Bronchial epithelial cell (primary cell): ENCODE data around the gene PCARE. TPM values are rescaled to one million over a fixed set of nuclear protein-coding genes. Genes with fewer than 3 reads are reported as not detected.
"Not testable (repeated sequence)": the region's sequence is repeated elsewhere in the genome, so short reads cannot be mapped to it uniquely, and the experiment has no call there.

Experiments
- DNase-seq: peaks from one replicate; pipeline ENCODE4 v3.0.0-alpha.2; 2010; ENCODE audit warnings: low read depth
- FAIRE-seq: peaks from 2 replicates; lab custom pipeline; 2011; peaks lifted over from hg19 to GRCh38; lab: Jason Lieb, UNC
- H3K27me3 ChIP-seq: 2 replicates; pipeline ENCODE4 v1.5.1; 2011; ENCODE audit warnings: low read length; ENCODE audit not compliant: control insufficient read depth, insufficient read depth
- H3K36me3 ChIP-seq: 2 replicates; pipeline ENCODE4 v1.5.1; 2011; ENCODE audit warnings: low read length; ENCODE audit not compliant: control insufficient read depth, insufficient read depth
- H3K4me3 ChIP-seq: 2 replicates; pipeline ENCODE4 v1.5.1; 2011; ENCODE audit warnings: mild to moderate bottlenecking, low read depth, low read length, control low read depth
- CTCF ChIP-seq: IDR thresholded peaks from 2 replicates; pipeline ENCODE4 v1.5.1; 2011; ENCODE audit warnings: mild to moderate bottlenecking, moderate library complexity, low read length, control low read depth, inconsistent platforms; ENCODE audit not compliant: insufficient read depth, severe bottlenecking
- total RNA-seq: library from RNA; depleted of rRNA; stranded (reverse); fragments of >200 nt; gene quantifications from 2 replicates; pipeline ENCODE4 v1.2.1, GENCODE V29; 2014

PCARE gene
- total RNA-seq, 1 donor from 2014 or later = not detected

- no peaks in the 10 kb centered on the region for H3K36me3 ChIP-seq
- no peak for TF ChIP-seq CTCF
- DNase-seq (no peak), FAIRE-seq (no peak)
- no peaks in the 10 kb centered on the region for H3K27me3 ChIP-seq
- no peak overlapping the region for H3K4me3 ChIP-seq
Observed at GRCh38 chr2:29112379-29112778, 38.1 kb upstream of the PCARE start.

GRCh38 chr2:29110916-29111535 is 36.7 kb upstream of the PCARE start:
- no peak for FAIRE-seq
- no peaks in the 10 kb centered on the region for H3K27me3 ChIP-seq
- peak; percentile 81 for DNase-seq
- H3K36me3 ChIP-seq = no peaks in the 10 kb centered on the region
- no peak overlapping the region for H3K4me3 ChIP-seq
- TF ChIP-seq CTCF = no peak

- FAIRE-seq (no peak), DNase-seq (no peak)
- Histone ChIP-seq H3K27me3 (no peaks in the 10 kb centered on the region), H3K4me3 (no peak overlapping the region), H3K36me3 (no peaks in the 10 kb centered on the region)
- TF ChIP-seq CTCF = no peak
Observed at GRCh38 chr2:29109246-29109645, 34.9 kb upstream of the PCARE start.

- H3K4me3 ChIP-seq = no peak overlapping the region
- H3K27me3 ChIP-seq = no peaks in the 10 kb centered on the region
- H3K36me3 ChIP-seq = no peaks in the 10 kb centered on the region
- DNase-seq (peak; percentile 95), FAIRE-seq (no peak)
- no peak for TF ChIP-seq CTCF
Observed at GRCh38 chr2:29108225-29108624, 33.9 kb upstream of the PCARE start.

- H3K27me3 ChIP-seq, H3K36me3 ChIP-seq, H3K4me3 ChIP-seq, DNase-seq, FAIRE-seq: not testable (repeated sequence)
Observed at GRCh38 chr2:29107547-29107946, 33.2 kb upstream of the PCARE start.

- DNase-seq (peak; percentile 54), FAIRE-seq (no peak)
- no peak overlapping the region for H3K4me3 ChIP-seq
- no peaks in the 10 kb centered on the region for H3K27me3 ChIP-seq
- TF ChIP-seq CTCF = no peak
- no peaks in the 10 kb centered on the region for H3K36me3 ChIP-seq
Observed at GRCh38 chr2:29106980-29107388, 32.7 kb upstream of the PCARE start.
